ENCODE results near the gene OR13J1.

Gene OR13J1

DNA sequence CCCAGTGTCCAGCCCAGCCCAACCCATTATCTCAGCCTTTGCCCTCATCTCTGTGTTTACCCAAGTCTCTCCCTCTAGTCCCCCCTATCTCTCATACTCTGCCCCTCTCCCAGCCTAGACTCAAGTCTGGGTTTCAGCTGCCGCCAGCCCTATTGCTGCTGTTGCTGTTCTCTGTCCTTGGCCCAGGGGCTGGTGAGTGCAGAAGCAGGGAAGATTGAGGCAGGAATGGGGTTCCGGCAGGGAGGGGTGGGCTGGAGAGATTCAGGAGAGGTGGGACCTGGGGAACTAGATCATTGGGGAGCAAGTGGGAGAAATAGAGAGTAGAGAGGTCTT, 40.5 kb downstream of the OR13J1 start:
- no peak for DNase-seq

DNA sequence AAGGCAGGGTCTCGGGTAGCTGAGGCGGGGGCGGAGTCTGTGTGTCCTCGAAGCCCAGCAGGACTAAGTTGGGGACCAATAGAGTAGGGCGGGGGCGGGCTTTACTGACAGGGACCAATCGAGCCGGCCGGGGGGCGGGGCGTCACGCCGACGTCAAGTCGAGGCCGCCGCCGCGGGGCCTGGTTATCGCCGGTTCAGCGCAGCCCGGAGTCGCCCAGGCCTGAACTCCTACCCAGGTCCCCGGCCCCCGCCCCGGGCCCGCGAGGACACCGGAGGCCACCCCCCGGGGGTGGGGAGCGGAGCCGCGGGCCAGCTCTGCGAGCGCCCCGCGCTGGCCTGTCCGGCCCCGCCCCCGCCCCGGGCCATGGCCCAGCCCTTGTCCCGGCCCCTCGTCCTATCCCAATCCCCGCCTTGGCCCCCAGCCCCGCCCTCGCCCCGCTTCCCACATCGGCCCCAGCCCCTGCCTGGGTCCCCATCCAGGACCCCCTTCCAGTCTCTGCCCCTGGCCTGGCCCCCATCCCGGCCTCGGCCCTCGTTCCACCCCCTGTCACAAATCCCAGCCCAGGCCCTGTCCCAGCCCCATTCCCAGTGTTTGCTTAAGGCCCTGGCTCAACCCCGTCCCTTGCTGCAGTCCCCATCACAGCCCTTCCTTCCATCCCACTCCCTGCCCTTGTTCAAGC, 41.0 kb downstream of the OR13J1 start, which contains the start of gene TMEM8B:
TSS of gene TMEM8B (plus strand) at position 145 of the 680 bp plus-strand sequence. CDS start at position 365, 220 bp downstream.
- DNase-seq, result peak; percentile 89

DNA sequence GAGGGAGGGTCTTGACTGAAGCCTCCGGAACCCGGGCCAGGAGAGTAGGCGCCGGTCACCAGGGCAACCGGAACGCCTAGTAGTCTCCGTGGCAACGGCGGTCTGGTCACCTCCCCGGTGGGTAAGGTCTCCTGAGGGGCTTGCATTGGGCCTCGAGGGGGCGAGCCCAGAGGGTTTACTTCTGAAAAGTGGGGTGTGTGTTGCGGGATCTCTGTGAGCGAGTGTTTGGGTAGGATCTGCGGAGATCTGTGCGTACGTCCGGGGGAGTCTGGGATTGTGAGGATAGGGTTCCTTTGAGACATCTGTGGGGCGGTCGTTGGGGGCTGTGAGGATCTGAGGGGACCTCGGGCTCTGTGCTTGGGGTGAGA, 41.5 kb downstream of the OR13J1 start, which contains the start of gene FAM221B:
TSS of gene FAM221B (minus strand) at position 17 of the 368 bp plus-strand sequence. CDS start 2,571 bp downstream, outside the sequence.
- no peak for DNase-seq

DNA sequence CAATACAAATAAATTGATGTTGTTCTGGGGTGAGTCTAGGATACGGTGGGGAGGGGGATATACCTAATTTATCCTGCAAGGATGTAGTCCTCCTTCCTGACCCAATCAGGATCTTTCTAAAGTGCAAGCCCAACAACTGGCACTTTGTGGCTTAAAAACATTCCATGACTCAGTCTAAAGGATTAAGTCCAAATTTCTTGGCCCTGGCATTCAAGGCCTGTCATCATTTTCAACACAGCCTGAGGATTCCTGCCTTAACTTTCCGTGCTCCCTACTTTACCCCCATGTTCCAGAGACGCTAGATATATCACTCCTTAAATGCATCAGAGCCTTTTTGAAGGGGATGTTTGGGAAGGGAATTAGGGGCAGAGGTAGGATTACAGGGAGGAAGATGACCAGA, 42.7 kb downstream of the OR13J1 start:
- DNase-seq, result no peak

DNA sequence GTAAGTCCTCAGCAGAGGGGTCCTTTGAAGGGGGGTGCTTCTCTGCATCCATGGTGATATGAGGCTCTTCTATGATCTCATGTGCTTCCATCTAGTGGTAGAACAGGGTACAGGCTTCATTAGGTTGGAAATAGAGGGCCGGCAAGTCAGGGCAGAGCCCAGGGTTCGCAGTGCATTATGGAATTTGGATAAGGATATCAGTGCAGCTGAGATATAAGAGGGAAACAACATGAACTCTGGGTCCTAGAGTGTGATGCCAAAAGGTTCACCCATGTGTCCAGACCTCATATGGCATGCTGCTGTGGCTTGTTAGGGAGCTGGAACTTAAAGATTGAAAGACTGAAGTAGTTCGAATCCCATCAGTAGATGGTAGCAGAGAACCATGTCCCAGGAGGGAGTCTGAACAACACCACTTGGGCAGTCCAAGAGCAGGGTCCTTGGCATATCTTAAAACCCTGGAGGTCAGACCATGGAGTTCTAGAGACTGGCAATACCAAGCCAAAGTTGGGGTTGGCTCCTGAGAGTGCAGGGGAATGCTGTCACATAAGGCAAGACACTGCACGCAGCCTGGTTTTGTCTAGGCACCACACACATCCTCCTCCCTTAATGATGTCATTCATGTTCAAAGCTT, 44.0 kb downstream of the OR13J1 start:
- DNase-seq, result no peak

DNA sequence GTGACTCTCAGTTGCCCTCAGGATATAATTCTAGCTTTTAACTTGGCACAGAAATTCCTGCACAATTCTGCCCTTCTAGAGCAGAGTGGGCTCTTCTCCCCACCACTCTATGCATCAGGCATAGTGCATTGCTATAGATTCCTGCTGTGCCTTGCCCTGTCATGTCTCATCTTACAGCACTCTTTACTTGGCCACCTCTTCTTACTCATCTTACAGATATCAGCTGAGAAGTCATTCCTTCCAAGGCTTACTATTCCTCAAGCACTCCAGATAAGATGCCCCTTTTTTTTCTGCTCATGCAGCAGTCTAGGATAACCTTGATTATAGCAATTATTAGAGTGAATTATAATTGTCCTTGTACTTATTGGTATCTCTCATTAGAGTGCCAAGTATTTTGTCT, 47.3 kb downstream of the OR13J1 start:
- DNase-seq, result no peak

DNA sequence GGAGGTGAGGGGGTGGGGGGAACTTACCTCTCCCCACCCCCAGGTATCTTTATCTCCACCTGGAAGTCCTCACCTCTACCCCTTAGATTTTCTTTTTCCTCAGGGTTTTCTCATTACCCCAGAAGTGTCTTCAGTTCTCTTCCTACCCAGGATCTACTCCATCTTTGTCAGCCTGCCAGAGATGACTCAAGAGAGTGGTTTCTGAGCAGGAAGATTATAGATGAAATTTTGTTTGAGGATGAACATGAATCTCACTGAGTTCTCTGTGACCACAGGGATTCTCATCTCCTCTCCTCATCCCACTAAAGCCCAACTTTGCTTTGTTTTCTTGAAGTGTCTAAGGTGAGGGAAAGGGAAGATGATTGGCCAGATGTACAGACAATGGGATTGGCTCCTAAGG, 50.1 kb downstream of the OR13J1 start:
- no peak for DNase-seq
